Suppressor macrophage treated with lipopolysaccharide for 1 hour (primary cell): ENCODE data around the gene HMGA1.
A peak's percentile ranks its signal among the peaks of the same experiment; 100 is the strongest.
"Not testable (repeated sequence)": the region's sequence is repeated elsewhere in the genome, so short reads cannot be mapped to it uniquely, and the experiment has no call there.

Experiments
- DNase-seq, 3 donors: peaks; one replicate each; pipeline ENCODE4 v3.0.0-alpha.2; 2020 to 2022

The HMGA1 gene

GRCh38 chr6:34263484-34263883, 26.8 kb downstream of the HMGA1 start:
- DNase-seq, result not testable (repeated sequence)

DNA sequence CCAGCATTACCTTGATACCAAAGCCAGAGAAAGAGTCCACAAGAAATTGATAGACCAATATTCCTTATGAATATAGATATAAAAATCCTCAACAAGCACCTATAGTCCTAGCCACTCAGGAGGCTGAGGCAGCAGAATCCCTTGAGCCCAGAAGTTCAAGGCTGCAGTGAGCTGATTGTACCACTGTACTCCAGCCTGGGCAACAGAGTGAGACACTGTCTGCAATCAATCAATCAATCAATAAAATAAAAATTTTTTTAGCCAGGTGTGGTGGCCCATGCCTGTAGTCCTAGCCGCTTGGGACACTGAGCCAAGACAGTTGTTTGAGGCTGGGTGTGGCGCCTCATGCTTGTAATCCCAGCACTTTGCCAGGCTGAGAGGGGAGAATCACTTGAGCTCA, 31.1 kb downstream of the HMGA1 start:
- DNase-seq, result no peak

GRCh38 chr6:34269132-34269531, 32.5 kb downstream of the HMGA1 start:
- not testable (repeated sequence) for DNase-seq

GRCh38 chr6:34269658-34270341, 33.1 kb downstream of the HMGA1 start:
- not testable (repeated sequence) for DNase-seq

GRCh38 chr6:34272013-34272926, 35.6 kb downstream of the HMGA1 start:
- peak; percentile 62 to 72 (median 62) for DNase-seq

- DNase-seq, result peak; percentile 58 to 78 (median 67)
Measured at GRCh38 chr6:34273242-34273805, 36.7 kb downstream of the HMGA1 start.

DNA sequence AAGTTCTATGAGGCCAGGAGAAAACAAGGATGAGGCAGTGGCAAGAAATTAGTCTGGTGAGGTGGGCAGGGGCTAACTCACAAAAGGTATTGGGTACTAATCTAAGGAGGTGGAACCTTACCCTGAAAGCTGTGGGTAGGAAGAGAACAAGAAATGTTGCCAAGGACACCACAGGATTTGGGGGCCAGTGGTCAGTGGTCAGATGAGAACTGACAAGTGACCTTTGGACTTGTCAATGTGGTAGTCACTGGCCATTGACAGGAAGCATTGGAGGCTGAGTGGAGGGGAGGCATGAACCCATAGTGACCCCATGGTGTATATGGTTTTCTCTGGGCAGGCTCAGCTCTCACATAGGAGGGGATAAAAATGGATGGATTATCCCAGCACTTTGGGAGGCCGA, 37.5 kb downstream of the HMGA1 start:
- DNase-seq, result no peak

GRCh38 chr6:34275128-34275804, 38.6 kb downstream of the HMGA1 start:
- no peak for DNase-seq

- no peak for DNase-seq
Measured at GRCh38 chr6:34276191-34276590, 39.5 kb downstream of the HMGA1 start.

GRCh38 chr6:34276881-34277762, 40.4 kb downstream of the HMGA1 start:
- no peak for DNase-seq

DNA sequence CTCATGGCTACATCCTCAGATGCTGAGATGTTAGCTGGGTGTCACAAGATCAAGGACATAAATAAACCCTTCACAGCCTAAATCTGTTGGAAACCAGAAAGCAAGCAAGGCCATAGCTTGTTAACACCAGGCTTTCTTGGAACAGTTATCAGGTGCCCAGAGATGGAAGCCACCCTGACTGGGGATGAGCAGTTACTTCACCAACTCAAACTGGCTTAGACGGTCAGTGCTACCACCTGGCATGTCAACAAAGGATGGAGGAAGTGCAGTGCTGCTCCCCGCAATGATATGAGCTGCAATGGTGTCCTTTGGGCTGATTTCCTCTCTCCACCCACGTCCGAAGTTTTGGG, 41.1 kb downstream of the HMGA1 start:
- DNase-seq, result no peak

- no peak for DNase-seq
Measured at GRCh38 chr6:34278833-34279232, 42.2 kb downstream of the HMGA1 start.

GRCh38 chr6:34280216-34280615, 43.5 kb downstream of the HMGA1 start:
- DNase-seq, result no peak

DNA sequence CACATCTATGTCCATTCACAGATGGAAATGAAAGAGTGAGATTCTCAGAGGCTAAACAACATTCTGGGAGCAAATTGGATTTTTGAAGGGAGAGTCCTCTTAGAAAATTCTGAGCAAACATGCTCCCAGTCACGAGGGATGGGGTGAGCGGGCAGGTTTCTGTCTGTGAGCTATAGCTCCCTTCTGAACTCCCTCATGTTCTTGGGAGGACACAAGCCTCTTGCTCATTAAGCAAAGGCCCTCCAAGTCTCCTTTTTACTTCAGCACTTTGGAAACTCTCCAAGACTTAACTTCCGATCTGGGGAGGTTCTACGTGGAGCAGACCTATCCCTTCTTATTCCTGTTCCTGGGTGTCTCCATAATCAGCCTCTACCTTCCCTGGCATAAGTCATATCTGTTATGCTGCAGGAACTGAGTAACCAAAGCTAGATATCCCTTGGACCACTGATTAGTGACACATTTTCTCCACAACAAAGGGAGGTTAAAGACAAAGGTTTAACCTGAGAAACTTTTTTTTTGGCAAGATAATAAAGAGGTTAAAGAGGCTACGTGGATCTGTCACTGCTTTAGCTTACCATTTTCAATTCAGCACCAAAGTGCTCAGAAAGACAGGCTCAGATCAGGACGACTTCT, 45.1 kb downstream of the HMGA1 start:
- no peak for DNase-seq

DNA sequence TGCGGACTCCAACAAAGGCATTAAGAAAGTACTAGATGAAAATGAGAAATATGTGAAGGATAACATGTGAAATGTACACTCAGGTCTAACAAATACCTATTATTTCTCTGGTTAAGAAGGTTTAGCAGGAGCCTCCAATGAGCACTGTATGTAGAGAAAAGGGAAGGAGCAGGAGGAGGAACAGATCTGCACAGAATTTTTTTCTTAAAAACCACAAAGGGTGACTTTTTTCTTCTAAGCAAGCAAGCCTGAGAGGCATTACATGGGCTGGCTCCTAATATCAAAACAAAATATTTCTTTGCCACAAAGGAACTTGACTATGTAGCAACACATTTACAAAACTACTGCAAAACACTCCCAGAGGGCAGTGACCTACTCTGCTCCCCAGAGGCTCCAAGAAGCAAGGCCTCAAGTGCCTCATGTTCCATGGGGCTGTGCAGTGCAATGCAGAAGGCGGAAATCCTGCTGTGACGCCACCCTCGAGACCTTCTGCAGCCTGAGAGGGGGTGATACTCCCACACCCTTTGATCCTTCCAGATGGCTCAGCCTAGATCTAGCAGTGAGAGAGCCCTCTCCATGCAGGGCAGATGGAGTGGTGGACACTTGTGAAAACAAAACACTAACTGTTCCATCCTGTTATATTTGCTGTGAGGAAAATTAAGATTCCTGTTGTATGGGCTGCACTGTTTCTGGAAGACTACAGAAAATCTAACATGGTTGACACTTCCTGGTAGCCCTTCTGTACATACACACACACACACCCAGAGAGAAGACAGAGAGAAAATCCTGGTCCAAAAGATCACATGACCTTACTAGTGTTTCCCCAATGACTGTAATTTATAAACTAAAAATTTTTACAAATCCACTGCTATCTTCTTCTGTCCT, 48.1 kb downstream of the HMGA1 start:
- peak; percentile 85 to 87 (median 87) for DNase-seq

- DNase-seq, result peak; percentile 29 to 56 (median 40)
Measured at GRCh38 chr6:34285448-34286164, 48.9 kb downstream of the HMGA1 start.

DNA sequence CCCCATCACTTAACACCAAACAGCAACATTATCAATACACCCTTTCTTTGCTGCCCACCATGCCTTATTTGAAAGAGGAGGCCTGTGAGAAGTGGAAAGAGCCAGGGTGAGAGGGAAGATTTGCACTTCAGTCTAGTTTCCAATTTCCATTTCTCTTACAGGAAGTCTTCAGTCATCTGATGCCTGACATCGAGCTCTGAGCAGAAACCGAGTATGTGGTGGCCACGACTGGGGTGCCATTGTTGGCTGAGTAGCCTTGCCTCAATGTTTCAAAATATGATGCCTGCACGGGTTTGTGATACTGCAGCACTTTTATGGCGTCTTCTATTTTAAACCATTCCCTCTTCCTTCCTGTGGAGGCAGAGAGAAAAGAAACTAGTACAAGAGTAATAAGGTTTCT, 51.9 kb downstream of the HMGA1 start:
- peak; percentile 63 to 75 (median 71) for DNase-seq

DNA sequence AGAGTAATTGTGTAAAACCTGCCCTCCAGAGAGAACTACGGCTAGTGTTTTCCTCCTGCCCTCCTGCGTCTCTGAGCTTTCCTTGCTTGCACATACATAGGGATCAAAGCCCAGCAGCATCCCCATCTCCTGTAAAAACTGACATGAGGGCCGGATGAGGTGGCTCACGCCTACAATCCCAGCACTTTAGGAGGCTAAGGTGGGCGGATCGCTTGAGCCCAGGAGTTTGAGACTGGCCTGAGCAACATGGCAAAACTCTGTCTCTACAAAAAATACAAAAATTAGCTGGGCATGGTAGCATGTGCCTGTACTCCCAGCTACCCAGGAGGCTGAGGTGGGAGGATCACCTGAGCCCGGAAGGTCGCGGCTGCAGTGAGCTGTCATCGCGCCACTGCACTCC, 52.5 kb downstream of the HMGA1 start:
- no peak for DNase-seq

DNA sequence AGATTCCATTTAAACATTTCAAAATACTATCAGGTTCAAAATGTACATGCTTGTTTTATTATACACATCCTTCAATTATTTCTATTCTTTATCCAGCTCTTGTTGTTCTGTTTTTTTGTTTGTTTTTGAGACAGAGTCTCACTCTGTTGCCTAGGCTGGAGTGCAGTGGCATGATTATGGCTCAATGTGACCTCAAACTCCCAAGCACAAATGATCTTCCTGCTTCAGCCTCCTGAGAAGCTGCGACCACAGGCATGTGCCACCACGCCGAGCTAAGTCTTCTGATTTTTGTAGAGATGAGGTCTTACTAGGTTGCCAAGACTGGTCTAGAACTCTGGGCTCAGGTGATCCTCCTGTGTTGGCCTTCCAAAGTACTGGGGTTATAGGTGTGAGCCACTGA, 56.3 kb downstream of the HMGA1 start:
- no peak for DNase-seq

DNA sequence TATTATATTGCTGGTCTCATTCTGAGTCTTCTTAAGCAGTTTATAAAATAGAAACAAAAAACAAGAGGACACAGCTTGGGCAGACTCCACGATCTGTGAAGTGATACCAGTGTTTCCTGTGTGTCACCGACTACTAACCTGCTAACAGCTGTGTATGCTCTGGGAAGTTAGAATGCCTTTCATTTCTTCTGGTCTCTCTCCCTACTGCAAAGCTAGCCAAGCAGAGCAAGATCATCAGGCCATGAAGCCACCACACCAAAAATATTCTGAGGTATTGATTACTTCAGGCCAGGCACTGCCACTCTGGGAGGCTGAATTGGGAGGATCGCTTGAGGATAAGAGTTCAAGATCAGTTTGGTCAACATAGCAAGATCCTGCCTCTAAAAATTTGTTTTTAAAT, 59.0 kb downstream of the HMGA1 start:
- DNase-seq, result no peak
